NCI-H2227 (cell line): Measurements from ENCODE around the gene SNRNP27.

Experiments used
- DNase-seq: peaks from one replicate; lab custom pipeline; 2025; ENCODE audit not compliant: unreplicated experiment; lab: John Stamatoyannopoulos, UW

Gene SNRNP27

DNA sequence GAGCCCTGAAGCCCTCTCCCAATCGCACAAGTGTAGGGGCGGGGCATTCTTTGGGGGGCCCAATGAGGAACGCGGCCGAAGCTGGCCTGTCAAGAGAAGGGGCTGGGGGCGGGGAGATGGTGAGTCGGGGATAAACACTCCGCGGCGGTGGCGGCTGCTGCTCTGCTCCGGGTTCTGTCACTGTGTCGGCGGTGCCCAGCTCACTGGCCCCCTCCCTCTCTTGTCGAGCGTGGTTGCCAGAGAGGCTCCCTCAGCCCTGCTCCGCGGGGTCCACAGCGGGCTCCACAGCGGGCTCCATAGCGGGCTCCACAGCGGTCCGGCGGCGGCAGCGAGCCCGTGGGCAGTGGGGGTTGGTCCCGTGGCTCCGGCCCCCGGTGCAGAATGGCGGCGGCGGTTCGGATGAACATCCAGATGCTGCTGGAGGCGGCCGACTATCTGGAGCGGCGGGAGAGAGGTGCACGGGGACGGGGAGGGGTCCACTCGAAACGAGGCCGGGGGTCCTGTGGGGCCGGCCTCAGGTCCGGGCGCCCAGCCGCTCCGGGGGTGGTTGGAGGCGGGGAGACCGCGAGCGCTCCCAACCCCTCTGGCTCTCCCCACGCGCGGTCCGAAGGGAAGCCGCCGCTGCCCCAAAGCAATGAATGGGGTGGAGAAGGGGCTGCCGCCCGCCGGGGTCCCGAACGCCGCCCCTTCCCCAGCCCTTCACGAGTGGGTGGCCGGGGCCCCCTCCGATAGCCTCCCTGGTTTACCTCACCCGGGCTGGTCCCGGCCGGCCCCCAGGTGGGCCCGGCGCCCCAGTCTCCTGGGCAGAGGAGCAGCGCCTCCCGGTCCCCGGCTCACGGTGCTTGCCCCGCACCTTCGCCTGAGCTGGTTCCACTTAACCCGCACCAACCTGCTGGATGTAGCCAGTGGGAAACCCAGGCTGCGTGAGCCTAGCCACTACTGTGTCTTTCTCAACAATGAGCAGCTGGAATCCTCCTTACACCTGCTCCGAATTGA, 21.5 kb downstream of the SNRNP27 start, which contains the start of gene MXD1:
Gene MXD1 (plus strand): TSS at position 160 of the 996 bp plus-strand sequence. CDS start 222 bp downstream, at position 382.
- peak; percentile 20 for DNase-seq

DNA sequence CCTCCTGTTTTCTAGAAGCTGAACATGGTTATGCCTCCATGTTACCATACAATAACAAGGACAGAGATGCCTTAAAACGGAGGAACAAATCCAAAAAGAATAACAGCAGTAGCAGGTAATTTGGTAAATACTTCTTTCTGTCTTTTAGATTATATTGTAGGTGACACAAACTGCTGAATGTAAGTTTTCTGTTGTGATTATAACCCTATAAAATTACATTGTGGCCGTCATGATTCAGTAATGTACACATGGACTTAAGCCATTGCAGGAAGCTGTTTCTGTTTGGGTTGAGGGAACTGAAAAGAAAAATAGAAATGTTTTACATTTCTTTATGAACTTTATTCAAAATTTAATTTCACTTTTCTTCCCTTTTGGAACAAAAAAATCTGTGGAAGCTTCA, 22.4 kb downstream of the SNRNP27 start:
- no peak for DNase-seq

DNA sequence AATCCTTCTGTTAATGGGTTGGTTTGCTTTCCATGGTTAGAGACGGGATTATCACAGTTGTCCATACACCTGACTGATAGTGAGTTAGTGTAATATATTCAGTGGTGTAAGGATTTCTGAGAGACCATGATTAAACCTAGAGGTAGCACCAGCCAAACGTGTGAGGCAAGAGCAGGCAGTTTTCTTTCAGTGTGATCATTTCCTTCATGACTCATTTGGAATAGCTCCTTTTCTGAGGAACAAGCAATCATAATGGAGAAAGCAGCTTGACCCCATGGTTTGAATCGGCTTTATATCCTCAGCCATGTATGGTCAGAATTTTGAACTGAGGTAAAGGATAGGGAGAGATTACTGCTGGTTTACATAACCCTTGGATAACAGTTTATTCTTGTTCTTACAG, 24.1 kb downstream of the SNRNP27 start:
- no peak for DNase-seq

DNA sequence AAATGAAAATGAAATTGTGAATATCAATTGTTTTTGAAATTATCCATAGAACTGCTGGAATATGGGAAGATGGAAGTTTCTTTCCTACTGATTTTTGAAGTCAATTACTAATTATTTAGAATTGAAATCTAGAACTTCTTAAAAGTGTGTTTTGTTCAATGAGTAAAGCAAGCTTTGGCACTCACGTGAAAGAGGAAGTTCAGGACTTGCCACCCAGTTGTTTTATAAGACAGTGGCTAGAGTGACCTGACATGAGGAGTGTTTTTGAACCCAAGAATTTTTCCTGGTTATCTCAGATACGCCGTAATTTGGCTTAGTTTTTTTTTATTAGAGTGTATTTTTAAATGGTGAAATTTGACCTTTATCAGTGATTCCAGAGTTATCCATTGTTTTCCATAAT, 24.6 kb downstream of the SNRNP27 start:
- DNase-seq: no peak

DNA sequence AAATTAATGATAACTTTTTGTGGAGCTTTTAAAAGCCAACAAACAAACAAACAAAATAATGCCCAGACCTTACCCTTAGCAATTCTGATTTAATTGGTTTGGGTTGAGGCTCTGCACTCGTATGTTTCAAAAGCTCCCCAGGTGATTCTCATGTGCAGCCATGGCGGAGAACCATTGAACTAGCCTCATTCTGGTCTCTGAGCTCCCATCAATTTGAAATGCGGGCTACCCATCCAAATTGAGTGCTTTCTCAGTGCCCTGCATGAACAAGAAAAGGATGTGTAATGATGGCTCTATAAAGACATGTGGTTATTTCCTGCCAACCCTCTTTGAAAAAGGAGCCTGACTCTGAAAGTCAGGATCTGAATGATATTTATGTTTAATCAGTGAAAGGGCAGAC, 29.4 kb downstream of the SNRNP27 start:
- DNase-seq: peak; percentile 37

DNA sequence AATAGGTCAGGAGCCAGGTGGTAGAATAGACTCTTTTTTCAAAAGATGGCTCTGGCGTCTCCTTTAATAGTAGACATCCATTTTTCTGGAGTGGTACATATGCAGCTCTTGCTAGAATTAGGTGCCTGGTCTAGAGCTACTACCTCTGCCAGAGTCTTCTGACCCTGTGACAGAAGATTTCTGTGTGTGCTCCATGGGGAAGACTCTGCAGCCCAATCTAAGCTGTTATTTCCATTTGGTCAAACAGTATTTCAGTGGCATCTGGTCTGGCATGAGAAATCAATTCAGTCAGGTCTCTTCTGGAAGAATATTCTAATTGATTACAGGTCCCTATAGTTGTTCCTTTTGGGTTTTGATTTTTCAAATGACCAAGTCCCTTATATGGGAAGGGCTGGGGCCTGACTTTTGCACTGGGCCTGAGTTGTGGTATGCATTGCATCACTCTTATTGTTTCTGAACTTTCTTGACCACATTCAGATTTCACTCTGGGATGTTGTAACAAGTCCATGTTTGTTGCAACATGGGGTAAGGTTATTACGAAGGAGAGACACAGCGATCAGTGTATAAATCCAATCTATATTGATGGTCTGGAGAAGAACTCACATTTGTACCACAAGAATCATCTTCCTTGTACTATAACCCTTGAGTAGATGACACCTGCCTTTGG, 33.2 kb downstream of the SNRNP27 start:
- DNase-seq: no peak

DNA sequence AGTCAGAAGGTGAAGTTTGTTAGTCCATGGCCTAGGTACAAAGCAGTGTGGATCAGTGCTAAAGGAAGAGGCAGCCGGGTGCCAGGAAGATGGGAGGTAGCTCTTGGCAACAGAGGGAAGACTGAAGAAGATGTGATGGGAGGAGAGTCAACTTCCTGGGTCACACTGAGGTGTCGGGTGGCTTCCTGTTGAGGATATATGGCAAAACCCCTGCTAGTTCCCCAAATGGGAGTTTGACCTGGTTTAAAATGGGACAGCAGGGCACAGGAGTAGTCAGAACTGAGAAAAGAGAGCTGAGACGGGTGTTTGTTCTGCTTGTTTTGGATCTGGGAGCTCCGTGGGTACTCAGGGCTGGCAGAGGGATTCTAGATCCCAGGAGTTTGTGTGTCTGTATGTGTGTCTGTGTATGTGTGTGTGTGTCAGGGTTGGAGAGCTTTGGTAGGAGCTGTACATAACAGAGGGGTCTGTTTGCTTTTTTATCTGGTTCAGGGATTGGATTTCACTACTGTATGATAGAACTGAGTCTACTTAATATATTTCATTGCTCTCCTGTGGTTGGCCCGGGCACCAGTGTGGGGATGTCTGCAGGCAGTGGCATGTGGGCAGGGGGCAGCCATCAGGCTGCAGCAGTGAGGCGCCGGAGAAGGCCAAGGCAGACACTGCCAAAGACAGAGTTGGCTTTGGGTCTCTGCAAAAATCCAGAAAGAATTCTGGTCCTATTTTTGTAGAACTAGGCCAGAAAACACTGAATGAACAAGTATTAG, 38.3 kb downstream of the SNRNP27 start:
- no peak for DNase-seq

DNA sequence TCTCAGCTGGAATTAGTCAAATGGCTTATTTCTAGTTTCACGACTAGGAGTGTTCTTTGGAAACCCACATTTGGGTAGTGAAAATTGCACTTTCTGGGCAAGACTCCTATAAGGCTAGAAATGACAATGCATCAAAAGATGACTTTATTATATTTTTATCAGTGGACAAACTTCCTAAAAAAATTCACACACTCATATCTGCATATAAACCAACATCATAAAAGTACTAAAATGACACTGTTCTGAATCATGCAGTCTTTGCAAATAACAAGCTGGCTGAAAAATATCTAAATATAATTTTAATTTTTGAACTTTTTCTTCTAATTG, 38.8 kb downstream of the SNRNP27 start:
- no peak for DNase-seq

DNA sequence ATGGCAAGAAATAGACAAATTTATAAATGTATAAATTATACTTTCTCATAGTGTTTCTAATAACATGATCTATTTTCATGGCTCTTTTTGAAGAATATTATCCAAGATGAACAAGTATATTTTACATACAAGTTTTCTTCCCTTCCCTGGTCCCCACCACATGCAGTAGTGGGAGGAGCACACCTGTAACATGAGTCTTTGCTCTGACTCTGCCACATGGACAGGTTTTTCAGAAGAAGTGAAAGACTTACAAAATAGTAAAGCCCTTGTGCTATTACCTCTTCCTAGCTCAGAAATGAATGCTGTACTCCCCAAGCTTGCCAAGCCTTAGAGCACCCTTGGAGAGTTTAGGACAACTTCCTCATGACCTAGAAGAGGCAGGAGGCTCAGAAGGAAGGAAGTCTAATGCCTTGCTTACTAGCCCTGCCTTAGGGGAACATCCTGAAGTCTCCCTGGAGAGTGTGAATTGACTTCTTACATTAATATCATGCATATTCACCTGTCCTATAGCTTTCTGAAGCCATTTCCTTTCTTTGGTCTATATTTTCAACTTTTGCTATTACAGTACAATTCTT, 39.6 kb downstream of the SNRNP27 start:
- no peak for DNase-seq

DNA sequence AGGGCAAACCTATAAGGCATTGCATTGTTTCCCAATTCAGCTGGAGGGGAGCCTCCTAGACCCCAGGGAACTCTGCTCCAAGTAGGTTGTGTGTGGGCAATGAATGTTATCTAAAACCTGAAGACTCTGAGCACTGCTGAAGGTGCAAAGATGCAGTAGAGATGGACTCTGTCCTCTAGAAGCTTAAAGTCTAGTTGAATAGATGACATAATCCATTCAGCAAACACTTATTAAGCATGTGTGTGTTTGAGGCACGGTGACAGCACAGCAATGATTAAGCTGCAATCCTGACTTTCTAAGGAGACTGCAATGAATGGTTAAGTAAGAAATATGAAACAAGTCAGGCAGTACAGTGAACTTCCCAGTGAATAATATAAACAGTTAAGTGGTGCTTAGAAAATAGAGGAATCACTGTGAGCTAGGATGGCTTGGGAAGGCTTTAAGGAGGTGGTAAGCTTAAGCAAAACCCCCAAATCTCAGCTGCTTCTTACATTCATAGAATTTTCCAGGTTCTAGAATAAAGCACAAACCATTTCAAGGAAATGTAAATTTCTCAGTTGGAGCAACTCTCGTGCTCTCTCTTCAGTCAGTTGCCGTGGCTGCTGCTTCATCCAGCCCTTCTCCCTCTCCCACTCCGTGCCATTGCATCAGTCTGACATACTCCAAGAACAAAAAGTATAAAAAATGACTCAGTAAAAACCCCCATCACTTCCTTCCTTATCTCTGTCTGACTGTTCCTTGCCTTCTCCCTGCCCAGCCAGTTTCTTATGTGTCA, 40.3 kb downstream of the SNRNP27 start:
- DNase-seq: no peak

DNA sequence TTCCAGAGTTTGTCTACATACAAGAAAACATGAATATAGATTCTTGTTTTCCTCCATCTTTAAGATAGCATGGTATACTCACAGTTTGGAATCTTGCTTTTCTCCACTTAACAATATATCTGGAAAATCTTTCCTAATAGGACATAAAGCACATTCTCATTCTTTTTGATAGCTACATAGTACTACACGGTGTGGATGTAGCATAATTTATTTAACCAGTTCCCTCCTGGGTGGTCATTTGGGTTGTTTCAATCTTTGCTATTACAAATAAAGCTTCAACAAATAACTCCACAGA, 40.8 kb downstream of the SNRNP27 start:
- DNase-seq: no peak

DNA sequence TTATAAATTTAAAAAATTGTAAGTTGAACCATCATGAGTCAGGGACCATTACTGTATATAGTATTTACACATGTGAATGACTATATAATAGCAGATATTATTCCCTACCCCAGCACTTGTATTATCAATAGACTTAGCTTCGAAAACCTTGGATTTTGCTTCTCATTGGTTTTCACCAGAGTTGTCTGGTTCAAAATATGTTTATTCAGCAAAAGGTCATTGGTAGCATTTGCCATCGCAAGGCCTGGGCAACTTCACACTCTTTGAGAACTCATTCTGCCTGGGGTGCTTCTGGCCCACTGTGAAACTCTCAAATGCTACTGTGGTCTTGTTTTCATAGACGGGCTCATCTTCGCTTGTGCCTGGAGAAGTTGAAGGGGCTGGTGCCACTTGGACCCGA, 41.3 kb downstream of the SNRNP27 start:
- no peak for DNase-seq

DNA sequence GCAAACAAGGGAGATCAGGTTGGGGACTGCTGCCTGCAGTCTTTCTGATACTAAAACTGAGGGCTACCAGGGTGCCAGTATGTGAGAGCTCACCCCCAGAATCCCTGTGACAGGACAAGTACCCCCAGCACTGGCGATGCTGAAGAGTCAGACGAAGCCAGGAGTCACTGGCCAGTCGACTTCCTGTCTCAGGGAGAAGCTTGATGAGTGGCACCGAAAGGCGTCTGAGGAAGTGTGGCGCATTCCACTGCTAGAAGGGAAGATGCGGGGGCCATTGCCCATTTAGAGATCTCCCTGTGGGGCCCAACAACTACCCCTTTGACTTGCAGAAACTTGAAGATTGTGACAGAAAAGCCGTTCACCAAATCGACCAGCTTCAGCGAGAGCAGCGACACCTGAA, 43.1 kb downstream of the SNRNP27 start:
- no peak for DNase-seq

DNA sequence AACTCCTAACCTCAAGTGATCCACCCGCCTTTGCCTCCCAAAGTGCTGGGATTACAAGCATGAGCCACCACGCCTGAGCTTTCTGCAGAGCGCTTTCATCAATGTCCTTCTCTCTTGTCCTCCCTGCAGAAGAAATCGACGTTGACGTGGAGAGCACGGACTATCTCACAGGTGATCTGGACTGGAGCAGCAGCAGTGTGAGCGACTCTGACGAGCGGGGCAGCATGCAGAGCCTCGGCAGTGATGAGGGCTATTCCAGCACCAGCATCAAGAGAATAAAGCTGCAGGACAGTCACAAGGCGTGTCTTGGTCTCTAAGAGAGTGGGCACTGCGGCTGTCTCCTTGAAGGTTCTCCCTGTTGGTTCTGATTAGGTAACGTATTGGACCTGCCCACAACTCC, 44.2 kb downstream of the SNRNP27 start:
- no peak for DNase-seq

DNA sequence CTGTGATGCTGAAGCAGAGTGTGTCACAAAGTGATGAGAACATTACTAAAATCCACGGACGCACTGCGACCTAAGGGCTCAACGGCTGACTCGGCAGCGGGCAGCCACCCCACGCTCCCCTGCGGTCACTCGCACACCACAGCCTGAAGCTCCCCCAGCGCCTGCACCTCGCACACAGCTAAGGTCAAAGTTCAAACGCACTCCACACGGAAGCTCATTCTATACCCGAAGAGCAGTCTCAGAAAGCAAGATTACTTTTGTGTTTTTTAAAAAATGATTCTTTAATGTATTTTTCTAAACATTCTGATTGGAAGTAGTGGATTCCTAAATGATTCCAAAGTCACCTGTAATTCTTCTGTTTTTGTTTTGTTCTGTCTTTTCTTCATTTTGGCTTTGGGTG, 46.0 kb downstream of the SNRNP27 start:
- no peak for DNase-seq

DNA sequence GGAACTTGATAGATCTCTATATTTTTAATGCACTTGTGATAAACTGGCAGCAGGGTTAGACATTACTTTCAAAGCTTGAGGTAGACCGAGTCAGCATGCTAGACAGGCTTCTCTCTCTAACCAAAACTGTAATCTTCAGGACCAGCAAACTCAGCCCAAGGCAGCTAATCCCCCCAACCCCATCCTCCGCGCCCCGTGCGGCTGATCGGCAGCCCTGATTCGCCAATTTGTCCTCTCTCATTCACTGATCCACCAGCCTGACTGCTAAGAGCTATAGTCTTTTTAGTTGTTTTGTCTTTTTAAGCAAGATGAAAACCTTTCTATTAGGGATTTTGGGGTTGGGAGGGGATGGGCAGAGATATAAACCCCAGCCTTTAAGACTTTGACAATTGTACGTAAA, 46.9 kb downstream of the SNRNP27 start:
- DNase-seq: no peak

DNA sequence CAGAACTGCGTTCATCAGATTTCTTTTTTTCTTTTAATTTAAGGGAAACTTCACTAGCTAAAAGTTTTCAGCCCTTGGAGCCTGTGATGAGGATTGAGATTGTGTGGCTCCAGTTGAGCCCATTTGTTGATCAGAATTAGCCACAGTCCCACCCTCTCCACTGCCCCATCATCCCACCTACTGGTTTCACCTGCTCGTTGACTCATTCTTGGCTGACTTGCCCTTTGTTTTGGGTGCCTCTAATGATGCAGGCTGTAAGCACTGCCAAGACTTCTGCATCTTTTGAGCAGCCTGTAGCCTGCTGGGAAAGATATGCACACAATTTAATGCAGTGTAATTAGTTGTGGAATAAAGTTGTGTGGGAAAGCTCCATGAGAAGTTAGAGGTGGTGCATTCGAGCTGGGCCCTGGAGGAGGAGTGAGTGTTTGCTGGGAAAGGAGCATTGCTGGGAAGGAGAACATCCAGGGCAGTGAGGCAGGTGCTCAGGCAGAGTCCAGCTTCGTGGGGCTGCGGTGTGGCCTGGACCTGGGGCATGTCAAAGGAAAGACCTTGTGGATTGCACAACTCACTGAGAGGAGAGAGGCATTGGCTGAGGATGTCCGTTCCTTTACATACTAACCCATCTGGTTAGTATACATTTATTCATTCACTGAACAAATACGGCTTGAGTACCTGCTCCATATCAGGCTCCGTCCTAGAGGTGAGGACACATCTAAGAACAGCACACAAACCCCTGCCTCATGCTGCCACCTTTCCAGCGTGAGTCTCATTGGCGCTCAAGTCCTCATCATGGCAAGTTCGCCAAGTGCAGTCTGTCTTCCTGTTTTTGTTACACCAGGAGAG, 49.5 kb downstream of the SNRNP27 start:
- DNase-seq: no peak

DNA sequence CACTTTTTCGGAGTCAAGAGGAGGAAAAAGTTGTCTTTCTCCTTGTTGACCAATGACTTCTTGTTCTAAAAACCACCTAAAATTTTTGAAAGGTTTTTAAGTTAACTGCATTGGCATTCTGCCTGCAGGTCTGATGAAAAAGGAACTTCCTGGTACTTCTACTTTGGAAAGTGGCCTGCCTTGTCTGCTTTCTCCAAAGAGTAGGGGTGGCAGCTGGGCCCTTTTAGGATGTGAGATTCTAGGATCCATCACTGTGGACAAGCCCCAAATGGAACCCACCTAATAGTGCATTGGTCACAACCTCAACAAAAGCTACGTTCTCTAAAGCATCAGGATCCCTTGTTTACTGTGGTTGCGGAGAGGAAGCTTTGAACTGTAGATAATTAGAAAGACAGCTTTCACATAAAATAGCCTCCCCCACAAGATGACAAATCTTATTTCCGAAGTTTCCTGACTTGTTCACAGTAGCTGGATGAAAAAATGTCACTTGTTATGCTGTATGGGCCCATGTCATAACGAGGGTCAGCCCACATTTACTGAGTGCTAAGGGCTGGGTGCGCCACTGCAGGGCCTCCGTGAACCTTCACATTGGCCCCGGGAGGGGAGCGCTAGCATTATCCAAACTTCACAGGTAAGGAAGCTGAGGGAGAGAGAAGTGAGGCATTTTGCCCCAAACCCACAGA, 50.2 kb downstream of the SNRNP27 start:
- no peak for DNase-seq

DNA sequence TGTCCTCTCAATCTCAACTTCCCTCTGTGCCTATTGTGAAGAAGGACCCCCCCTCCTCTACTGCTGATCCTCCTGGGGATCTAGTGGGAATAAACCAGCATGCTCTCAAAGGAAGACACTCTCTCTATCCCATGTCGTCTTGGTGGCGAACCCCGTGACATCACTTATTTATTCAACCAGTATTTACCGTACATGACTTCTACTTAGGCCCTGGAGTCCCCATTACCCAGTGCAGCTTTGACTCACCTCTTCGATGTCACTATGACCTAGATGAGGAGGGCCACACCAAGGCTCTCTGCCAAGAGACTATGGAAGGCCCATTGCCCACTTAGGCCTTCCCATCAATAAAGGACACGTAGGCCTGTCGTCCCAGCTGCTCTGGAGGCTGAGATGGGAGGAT, 51.0 kb downstream of the SNRNP27 start:
- DNase-seq: no peak
